Measurements from ENCODE around the gene CORIN.
"Not testable (repeated sequence)": the region's sequence is repeated elsewhere in the genome, so short reads cannot be mapped to it uniquely, and the experiment has no call there.

Gene CORIN

GRCh38 chr4:47553329-47554125 lies 284.3 kb downstream of the CORIN start:
- FAIRE-seq, result no peak

- FAIRE-seq, result no peak
Measured at GRCh38 chr4:47551682-47552081, 286.2 kb downstream of the CORIN start.

DNA sequence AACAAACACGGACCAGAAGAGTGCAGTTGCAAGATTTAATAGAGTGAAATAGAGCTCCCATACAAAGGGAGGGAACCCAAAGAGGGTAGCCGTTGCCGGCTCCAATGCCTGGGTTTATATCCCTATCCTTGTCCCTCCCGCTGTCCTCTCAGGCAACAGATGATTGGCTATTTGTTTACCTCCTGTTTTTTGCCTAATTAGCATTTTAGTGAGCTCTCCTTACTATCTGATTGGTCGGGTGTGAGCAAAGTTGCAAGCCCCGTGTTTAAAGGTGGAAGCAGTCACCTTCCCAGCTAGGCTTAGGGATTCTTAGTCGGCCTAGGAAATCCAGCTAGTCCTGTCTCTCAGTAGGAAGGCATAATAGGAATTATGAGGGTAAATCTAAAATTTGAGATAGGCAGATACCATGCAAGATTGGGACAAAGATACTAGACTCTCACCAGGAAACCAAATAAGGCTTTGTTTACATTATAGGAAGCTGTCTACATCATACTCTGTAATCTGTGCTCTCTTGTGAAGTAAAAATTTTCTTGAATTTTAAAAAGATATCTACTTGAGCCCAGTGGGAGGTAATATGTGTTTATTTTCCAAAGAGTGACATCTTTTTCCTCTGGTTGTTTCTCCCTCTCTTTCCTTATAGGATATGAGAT lies 286.8 kb downstream of the CORIN start:
- FAIRE-seq, result no peak

DNA sequence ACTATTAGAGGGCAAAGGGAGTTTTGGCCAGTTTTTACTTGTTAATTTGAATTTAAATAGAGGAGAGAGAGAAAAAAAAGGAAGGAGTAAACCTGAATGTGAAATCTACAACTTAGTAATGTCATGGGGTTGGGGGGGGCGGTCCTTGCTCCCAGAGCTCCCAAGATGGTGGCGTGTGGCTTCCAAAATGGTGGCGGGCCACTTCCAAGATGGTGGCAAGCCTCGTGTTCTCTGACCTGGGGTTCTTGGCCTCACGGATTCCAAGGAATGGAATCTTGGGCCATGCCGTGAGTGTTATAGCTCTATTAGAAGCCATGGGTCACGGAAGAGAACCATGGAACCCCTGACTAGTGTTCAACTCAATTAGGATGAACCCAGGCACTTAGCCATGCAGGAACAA lies 287.5 kb downstream of the CORIN start:
- not testable (repeated sequence) for FAIRE-seq

Data from A204.1 (cell line).